Left lobe of liver (tissue), 2 donors: Measurements from ENCODE around the gene TEX26. TPM values are rescaled to one million over a fixed set of nuclear protein-coding genes. Genes with fewer than 3 reads are reported as not detected.

ENCODE experiments used
- ATAC-seq: fragments of 200-7000 bp; cut with Tn5 transposase; one replicate; pipeline ENCODE4 v1.9.1; 2020; ENCODE audit warnings: mild to moderate bottlenecking, moderate library complexity
- DNase-seq: peaks from one replicate; pipeline ENCODE4 v3.0.0-alpha.2; 2020; ENCODE audit warnings: low spot score
- total RNA-seq: library from RNA; stranded (reverse); gene quantifications from one replicate; pipeline ENCODE4 v1.2.1, GENCODE V29; 2021
- donor health status: DM: no; HTN: no; CAD: no; lungs with moderate emphysema.
- donor health status: DM: no; HTN: yes; CAD: no.

The TEX26 gene
- total RNA-seq, 1 donor from 2014 or later, result not detected

DNA sequence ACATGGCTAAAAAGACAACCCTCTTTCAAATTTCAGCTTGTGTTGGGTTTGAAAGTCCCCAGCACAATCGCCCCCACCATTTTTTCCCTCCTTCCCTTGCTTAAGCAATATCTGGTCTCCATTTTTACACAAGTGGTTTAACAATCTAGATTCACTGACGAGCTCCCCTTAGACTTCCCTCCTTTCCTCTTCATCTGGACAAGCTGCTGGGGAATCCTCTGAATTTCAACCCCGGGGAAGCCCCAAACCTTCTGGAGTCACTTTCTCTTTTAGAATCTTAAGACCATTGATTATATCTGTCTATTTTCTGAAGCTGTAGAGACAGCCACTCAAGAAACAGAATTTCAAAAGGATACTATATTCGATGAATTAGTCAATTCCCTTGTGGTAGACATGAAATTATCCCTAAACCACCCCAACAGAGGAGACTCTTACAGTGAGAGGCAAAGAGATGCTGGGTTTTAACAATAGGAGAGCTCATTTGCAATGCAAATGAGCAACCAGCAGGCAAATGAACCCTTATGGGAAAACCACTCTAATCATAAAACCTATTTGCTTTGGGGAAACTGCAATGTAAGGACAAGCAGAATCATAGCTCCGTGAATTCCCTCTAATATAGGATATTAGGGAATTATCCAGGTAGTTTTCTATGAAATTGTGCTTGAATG is 78.9 kb downstream of the TEX26 start:
- ATAC-seq (no peak), DNase-seq (no peak)

DNA sequence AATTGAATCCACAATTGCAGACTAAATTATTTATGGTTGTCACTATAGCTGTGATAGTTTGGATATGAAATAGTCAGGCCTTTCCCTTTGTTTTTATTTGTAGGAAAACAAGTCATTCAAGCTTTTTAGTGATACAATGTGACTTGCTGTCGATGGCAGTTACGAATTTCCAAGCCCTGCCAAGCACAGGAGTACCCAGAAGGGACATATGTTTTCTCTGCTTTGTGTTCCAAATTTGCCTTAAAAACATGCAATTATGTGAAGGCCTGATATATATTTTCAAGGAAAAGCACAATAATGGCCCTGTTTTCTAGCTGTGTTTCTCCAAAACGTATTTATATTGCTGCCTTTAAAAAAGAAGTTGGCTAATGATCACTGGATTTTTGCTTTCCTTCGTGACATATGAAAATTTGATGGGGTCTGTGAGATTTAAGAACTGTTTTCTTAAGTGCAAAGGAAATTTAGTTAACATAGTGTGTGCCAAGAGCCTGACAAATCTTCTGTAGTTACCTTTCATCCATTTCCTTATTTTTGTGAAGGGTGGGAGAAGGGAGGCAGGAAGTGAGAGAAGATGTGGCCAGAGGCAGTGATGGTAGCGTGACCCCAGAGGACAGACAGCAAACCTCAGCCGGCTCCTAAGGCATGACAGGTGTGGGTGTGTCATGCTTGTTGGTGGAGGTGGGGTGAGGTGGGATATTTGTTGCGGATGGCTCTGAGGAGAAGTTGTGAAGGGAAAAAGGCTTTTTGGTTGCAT is 79.6 kb downstream of the TEX26 start:
- no peak for ATAC-seq
- no peak for DNase-seq

DNA sequence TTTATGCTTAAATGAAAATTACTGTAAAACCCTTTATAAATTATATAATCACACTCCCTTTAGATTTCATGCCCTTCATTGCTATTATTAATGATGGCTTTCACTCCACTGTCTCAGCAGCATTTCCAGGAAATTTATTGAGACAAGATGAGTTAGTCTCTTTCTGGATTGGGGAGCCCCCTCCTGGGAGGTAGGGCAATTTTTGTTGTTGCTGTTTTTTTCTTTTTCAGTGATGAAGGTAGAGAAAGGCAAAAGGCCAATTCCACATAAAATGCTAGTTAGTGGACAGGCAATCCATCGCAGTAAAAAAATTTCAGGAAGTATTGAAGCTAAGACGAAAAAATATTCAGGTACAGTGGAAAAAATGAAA is 80.2 kb downstream of the TEX26 start:
- no peak for DNase-seq

DNA sequence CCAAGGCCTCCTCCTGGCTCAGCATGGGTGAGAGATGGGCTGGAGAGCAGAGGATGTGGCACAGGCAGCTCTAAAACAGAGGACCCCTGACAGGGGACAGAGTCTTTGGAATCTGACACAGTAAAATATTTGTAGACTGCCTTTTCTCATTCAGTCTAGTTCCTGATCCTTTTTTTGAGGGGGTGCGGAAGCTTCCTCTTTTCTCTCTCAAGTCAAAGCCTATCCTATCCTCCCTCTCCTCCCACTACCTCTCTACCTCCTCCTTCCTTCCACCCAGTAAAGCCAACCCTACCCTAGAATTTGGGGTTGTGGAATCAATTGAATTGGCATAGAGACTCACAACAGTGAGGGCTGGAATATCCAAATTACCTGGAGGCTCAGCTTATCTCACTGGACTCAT is 82.0 kb downstream of the TEX26 start:
- DNase-seq, result no peak
- no peak for ATAC-seq

More for the DNA sequence above, 80.2 kb downstream of the TEX26 start:
- ATAC-seq, result no peak

DNA sequence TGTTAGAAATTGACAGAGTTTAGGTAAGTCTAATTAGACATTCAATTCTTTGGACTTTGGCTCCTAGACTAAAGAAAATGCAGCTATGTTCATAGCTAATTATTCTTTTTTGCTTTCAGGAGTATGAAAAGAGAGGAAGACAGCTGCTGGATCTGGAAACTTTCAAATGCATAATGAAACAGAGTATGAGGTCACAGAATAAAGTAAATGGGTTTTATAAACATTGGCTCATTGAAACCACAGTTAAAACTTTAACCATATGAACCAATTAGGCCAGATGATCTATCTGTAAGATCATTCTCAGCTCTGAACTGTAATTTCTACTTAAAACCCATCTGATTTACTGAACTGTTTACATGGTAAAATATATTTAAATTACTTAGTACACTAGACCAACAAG is 82.7 kb downstream of the TEX26 start:
- ATAC-seq (no peak), DNase-seq (no peak)

DNA sequence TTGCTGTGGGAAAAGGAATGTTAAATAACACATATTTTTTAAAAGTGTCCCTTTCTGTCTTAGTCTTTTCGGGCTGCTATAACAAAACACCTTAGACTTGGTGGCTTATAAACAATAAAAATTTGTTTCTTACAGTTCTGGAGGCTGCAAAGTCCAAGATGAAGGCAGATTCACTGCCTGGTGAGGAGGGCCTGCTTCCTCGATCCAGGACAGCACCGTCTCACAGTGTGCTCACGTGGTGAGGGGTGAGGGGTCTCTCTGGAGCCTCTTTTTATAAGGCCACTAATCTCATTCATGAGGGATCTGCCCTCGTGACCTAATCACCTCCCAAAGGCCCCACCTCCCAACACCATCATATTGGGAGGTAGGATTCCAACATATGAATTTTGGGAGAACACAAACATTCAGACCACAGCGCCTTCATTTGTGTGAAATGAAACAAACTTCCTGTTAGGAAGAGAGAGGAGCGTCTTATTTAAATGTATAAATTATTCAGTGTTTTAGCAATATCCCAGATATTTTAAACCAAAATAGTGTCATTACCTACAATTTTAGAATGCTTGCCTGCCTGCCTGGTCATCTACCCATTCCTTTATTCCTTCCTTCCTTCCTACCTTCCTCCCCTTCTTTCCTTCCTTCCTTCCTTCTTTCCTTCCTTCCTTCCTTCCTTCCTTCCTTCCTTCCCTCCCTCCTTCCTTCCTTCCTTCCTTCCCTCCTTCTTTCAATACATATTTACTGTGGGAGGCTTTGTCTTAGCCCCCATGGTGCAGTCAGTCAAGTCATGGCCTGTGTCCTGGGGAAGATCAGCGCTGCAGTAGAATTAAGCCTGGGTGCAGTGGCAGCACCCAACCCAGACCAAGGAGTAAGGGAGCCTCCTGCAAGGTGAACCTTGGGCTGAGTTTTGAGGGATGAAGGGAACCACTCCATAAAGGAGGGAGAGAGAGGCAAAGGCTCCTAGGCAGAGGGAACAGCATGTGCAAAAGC is 84.2 kb downstream of the TEX26 start:
- DNase-seq (no peak), ATAC-seq (no peak)

DNA sequence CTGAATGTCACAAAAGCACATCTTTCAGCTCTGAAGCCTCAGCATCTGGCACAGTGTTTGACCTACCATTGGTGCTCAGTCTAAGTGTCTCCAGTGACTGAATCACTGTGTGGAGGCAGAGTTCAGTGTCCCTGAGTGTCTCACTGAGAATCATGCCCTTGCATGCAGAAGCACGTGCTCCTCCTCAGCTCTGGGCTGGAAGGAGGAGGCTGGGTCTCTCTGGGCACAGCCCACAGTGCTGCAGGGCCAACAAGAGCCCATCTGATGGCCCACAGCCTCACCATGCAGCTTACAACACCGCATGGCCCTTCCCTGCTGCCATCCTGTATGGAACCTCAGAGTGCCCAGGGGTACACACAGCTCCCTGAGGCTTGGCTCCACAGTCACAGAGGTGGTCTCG is 86.1 kb downstream of the TEX26 start:
- no peak for DNase-seq
- ATAC-seq, result no peak

DNA sequence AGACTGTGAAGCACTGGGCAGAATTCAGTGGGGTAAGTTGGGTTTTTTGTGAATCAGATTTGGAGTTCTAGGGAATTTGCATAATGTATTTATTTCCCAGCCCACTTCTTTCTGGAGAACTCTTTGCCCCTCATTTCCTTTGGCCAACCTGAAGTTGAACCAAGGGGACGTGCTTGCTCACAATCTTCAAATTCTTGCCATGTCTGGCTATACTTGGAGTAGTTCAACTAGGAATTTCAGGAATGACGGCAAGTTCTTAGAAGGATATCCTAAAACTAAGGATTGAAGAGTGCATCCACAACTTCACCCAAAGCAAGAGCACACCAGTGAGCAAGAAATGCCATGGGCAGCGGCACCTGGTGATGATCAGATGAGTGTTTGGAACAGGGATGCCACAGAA is 88.5 kb downstream of the TEX26 start:
- ATAC-seq (no peak), DNase-seq (no peak)

DNA sequence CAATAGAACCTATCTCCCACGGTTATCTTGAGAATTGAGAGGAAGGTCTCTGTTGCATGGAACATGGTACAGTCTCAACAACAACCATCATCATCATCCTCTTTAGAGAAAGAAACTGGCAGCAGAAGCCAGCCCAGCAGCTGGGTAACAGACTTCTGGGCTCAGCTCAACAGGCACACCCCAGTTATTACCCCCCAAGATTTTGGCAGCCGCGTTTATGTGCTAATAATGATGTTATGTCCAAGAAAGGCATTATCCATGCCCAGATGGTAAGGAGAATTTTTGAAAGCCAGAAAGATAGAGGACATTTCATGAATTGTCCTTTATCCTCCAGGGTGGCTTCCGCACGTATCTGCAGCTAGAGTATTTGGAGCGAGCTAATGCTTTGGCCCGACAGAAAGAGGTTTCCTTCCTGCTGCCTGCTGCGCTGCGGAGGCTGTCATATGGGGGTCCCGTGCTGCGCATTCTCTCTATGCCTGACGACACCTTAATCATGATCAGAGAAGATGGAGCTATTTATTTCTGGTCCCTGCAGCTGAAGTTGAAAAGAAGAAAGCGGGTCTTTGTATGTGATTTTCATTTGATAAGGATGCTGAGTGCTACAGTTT is 89.9 kb downstream of the TEX26 start:
- DNase-seq (no peak), ATAC-seq (no peak)

DNA sequence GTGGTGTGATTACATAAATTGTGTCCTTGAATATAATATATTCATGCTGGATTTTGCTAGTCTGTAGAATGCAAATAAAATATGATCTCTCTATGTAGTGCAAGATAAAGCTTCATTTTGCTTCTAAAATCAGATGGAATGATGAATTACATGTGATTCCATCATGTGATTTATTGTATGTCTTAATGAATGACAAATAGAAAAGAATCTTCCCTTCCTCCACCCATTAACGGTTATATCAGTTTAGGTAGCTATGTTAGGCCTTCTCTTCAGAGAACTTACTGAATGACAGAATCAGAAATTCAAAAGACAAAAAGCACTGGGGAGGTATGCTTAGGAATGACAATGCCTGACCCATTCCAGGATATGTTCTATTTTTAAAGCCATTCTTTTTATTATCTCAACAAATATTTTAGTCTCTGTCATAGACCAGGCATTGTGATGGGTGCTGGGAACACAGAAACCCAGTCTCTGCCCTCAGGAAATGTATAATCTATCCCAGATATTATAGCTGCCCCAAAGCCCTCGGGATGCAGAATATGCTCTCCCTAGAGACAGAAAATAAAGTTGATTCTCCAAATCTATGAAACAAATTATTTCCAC is 90.6 kb downstream of the TEX26 start:
- no peak for DNase-seq
- peak; percentile 17 for ATAC-seq

Other genes with a start within 250 kb of the TEX26 start
- gene ALOX5AP, start 197.1 kb upstream of the TEX26 start, total RNA-seq, result 1.5 TPM
- gene MEDAG, start 26.4 kb upstream of the TEX26 start, total RNA-seq, result 0.18 TPM
- gene HSPH1, start 229.2 kb downstream of the TEX26 start, total RNA-seq, result 17.6 TPM